ENCODE measurements around the gene GJA3.

The GJA3 gene

GRCh38 chr13:20128459-20128931 lies 32.4 kb downstream of the GJA3 start:
- DNase-seq (ENCODE audit: low spot score): peak; percentile 24

- DNase-seq (ENCODE audit: low spot score): peak; percentile 56
Measured at GRCh38 chr13:20127562-20128458, 33.0 kb downstream of the GJA3 start.

GRCh38 chr13:20127262-20127561 lies 33.6 kb downstream of the GJA3 start:
- no peak for DNase-seq (ENCODE audit: low spot score)

- no peak for DNase-seq (ENCODE audit: low spot score)
Measured at GRCh38 chr13:20126541-20127261, 34.2 kb downstream of the GJA3 start.

GRCh38 chr13:20125783-20126165 lies 35.1 kb downstream of the GJA3 start:
- DNase-seq (ENCODE audit: low spot score): no peak

- no peak for DNase-seq (ENCODE audit: low spot score)
Measured at GRCh38 chr13:20125129-20125782, 35.6 kb downstream of the GJA3 start.

GRCh38 chr13:20124303-20124702 lies 36.5 kb downstream of the GJA3 start:
- DNase-seq (ENCODE audit: low spot score): no peak

- peak; percentile 34 for DNase-seq (ENCODE audit: low spot score)
Measured at GRCh38 chr13:20121159-20121525, 39.7 kb downstream of the GJA3 start.

- no peak for DNase-seq (ENCODE audit: low spot score)
Measured at GRCh38 chr13:20119960-20120359, 40.9 kb downstream of the GJA3 start.

- DNase-seq (ENCODE audit: low spot score): peak; percentile 46
Measured at GRCh38 chr13:20118268-20119140, 42.3 kb downstream of the GJA3 start.

- no peak for DNase-seq (ENCODE audit: low spot score)
Measured at GRCh38 chr13:20116213-20116612, 44.6 kb downstream of the GJA3 start.

- no peak for DNase-seq (ENCODE audit: low spot score)
Measured at GRCh38 chr13:20114066-20114610, 46.7 kb downstream of the GJA3 start.

GRCh38 chr13:20109037-20109436 lies 51.8 kb downstream of the GJA3 start:
- no peak for DNase-seq (ENCODE audit: low spot score)

- DNase-seq (ENCODE audit: low spot score): no peak
Measured at GRCh38 chr13:20106742-20107141, 54.1 kb downstream of the GJA3 start.

GRCh38 chr13:20105161-20105689 lies 55.6 kb downstream of the GJA3 start:
- no peak for DNase-seq (ENCODE audit: low spot score)

- no peak for DNase-seq (ENCODE audit: low spot score)
Measured at GRCh38 chr13:20102525-20103180, 58.2 kb downstream of the GJA3 start.

GRCh38 chr13:20101467-20102316 lies 59.2 kb downstream of the GJA3 start:
- no peak for DNase-seq (ENCODE audit: low spot score)

GRCh38 chr13:20099319-20099718 lies 61.5 kb downstream of the GJA3 start:
- no peak for DNase-seq (ENCODE audit: low spot score)

- no peak for DNase-seq (ENCODE audit: low spot score)
Measured at GRCh38 chr13:20093951-20094350, 66.9 kb downstream of the GJA3 start.

- no peak for DNase-seq (ENCODE audit: low spot score)
Measured at GRCh38 chr13:20090349-20090748, 70.5 kb downstream of the GJA3 start.
